MCF 10A (cell line): ENCODE results near the gene GNB5. TPM values are rescaled to one million over a fixed set of nuclear protein-coding genes. Genes with fewer than 3 reads are reported as not detected.

Experiments
- BruUV-seq: library from RNA; stranded (reverse); fragments of 400-500 nt; replicated peaks from 2 replicates; lab custom pipeline; 2021; lab: Mats Ljungman, UMichigan
- CTCF ChIA-PET: fragments of 300-600 bp; sonication (Branson Sonifier 250); formaldehyde crosslinking; extraction: SDS; loops from one replicate; lab custom pipeline; 2021; ENCODE audit warnings: antibody characterized with exemption, inconsistent platforms; lab: Yijun Ruan, JAX
- POLR2A ChIA-PET: fragments of 300-600, 350-650 bp; sonication (Branson Sonifier 250); formaldehyde crosslinking; extraction: SDS; loops from one replicate; lab custom pipeline; 2020; ENCODE audit warnings: antibody characterized with exemption, inconsistent platforms; lab: Yijun Ruan, JAX
- DNase-seq: peaks from one replicate; pipeline ENCODE4 v3.0.0-alpha.2; 2018; ENCODE audit not compliant: unreplicated experiment
- H3K27ac Mint-ChIP-seq: one replicate; pipeline ENCODE4 v1.8.0; 2022; ENCODE audit warnings: mild to moderate bottlenecking, low read depth, mixed read lengths; ENCODE audit not compliant: unreplicated experiment
- H3K27me3 Mint-ChIP-seq: one replicate; pipeline ENCODE4 v1.8.0; 2022; ENCODE audit warnings: mixed read lengths; ENCODE audit not compliant: insufficient read depth, unreplicated experiment
- H3K36me3 Mint-ChIP-seq: one replicate; pipeline ENCODE4 v1.8.0; 2022; ENCODE audit warnings: mild to moderate bottlenecking, moderate library complexity, mixed read lengths; ENCODE audit not compliant: insufficient read depth, unreplicated experiment
- H3K4me1 Mint-ChIP-seq: one replicate; pipeline ENCODE4 v1.8.0; 2022; ENCODE audit warnings: mixed read lengths; ENCODE audit not compliant: insufficient read depth, unreplicated experiment
- H3K4me3 Mint-ChIP-seq: one replicate; pipeline ENCODE4 v1.8.0; 2022; ENCODE audit warnings: mild to moderate bottlenecking, moderate library complexity, mixed read lengths; ENCODE audit not compliant: unreplicated experiment
- H3K9me3 Mint-ChIP-seq: one replicate; pipeline ENCODE4 v1.8.0; 2022; ENCODE audit warnings: mixed read lengths; ENCODE audit not compliant: unreplicated experiment
- intact Hi-C: fragments of 100-400 bp; cut with micrococcal nuclease; formaldehyde crosslinking; loops from 2 replicates; pipeline ENCODE4 v1.14.1; 2022
- total RNA-seq: library from RNA; stranded (reverse); gene quantifications from 2 replicates; pipeline ENCODE4 v1.2.3, GENCODE V29; 2022
- TF ChIP-seq, protein P1 (sequence below): fragments of 200-600 bp; IDR thresholded peaks from one replicate; pipeline ENCODE4 v1.8.0; 2022; ENCODE audit warnings: antibody characterized with exemption, mild to moderate bottlenecking; ENCODE audit not compliant: unreplicated experiment

Gene GNB5
- total RNA-seq, 1 experiment from 2014 or later = 31.8 TPM

GRCh38 chr15:52184721-52185120 lies 6.5 kb downstream of the GNB5 start:
- Mint-ChIP-seq H3K27me3 (no peaks in the 10 kb centered on the region), H3K27ac (no peak overlapping the region), H3K9me3 (no peaks in the 10 kb centered on the region), H3K4me3 (no peak overlapping the region), H3K36me3 (no peaks in the 10 kb centered on the region), H3K4me1 (no peaks in the 10 kb centered on the region)
- ChIA-PET CTCF (interaction anchor here (0.6 to 3.9 kb wide), 20 partner anchors 8 to 680 kb away, joined by 3 to 46 read pairs (median 4); no protein-coding TSS in a partner anchor), POLR2A (no interaction called here)
- intact Hi-C loops = no loop called here
- DNase-seq = no peak
- no TSS peak for BruUV-seq
- TF ChIP-seq, protein P1, sequence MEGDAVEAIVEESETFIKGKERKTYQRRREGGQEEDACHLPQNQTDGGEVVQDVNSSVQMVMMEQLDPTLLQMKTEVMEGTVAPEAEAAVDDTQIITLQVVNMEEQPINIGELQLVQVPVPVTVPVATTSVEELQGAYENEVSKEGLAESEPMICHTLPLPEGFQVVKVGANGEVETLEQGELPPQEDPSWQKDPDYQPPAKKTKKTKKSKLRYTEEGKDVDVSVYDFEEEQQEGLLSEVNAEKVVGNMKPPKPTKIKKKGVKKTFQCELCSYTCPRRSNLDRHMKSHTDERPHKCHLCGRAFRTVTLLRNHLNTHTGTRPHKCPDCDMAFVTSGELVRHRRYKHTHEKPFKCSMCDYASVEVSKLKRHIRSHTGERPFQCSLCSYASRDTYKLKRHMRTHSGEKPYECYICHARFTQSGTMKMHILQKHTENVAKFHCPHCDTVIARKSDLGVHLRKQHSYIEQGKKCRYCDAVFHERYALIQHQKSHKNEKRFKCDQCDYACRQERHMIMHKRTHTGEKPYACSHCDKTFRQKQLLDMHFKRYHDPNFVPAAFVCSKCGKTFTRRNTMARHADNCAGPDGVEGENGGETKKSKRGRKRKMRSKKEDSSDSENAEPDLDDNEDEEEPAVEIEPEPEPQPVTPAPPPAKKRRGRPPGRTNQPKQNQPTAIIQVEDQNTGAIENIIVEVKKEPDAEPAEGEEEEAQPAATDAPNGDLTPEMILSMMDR = no peak

- intact Hi-C loops = loop anchor here (1.0 to 2.0 kb wide), 2 partner anchors 25 to 551 kb away; no protein-coding TSS in a partner anchor
- ChIA-PET POLR2A (no interaction called here), CTCF (interaction anchor here (0.7 to 3.9 kb wide), 25 partner anchors 7 to 551 kb away, joined by 3 to 46 read pairs (median 3); no protein-coding TSS in a partner anchor)
- H3K9me3 Mint-ChIP-seq = no peaks in the 10 kb centered on the region
- H3K4me1 Mint-ChIP-seq = peaks cover under 1% of the 10 kb centered on the region
- peak overlapping the region; percentile 39 for H3K27ac Mint-ChIP-seq
- no peak overlapping the region for H3K4me3 Mint-ChIP-seq
- TF ChIP-seq, protein P1 = peak; percentile 71
- no peaks in the 10 kb centered on the region for H3K36me3 Mint-ChIP-seq
- H3K27me3 Mint-ChIP-seq = no peaks in the 10 kb centered on the region
- BruUV-seq = no TSS peak
- peak; percentile 55 for DNase-seq
Measured at GRCh38 chr15:52183562-52184173, 7.5 kb downstream of the GNB5 start.

- Mint-ChIP-seq H3K36me3 (no peaks in the 10 kb centered on the region), H3K4me1 (peaks cover 4% of the 10 kb centered on the region), H3K9me3 (no peaks in the 10 kb centered on the region), H3K4me3 (no peak overlapping the region), H3K27ac (no peak overlapping the region), H3K27me3 (no peaks in the 10 kb centered on the region)
- intact Hi-C loops = loop anchor here (2.0 kb wide), 1 partner anchor 553 kb away; no protein-coding TSS in a partner anchor
- CTCF ChIA-PET = interaction anchor here (0.6 to 3.9 kb wide), 5 partner anchors 12 to 217 kb away, joined by 3 to 46 read pairs (median 5); no protein-coding TSS in a partner anchor
- DNase-seq = no peak
- POLR2A ChIA-PET = interaction anchor here (0.5 kb wide), 1 partner anchor 9 kb away, joined by 4 read pairs; no protein-coding TSS in a partner anchor
- no TSS peak for BruUV-seq
- TF ChIP-seq, protein P1 = no peak
Measured at GRCh38 chr15:52181938-52182780, 9.0 kb downstream of the GNB5 start.
